Hepatocyte (in vitro differentiated cells): Measurements from ENCODE around the gene SAPCD2. TPM values are rescaled to one million over a fixed set of nuclear protein-coding genes. Genes with fewer than 3 reads are reported as not detected.

Experiments used
- DNase-seq: peaks from one replicate; pipeline ENCODE4 v3.0.0-alpha.2; 2016; ENCODE audit warnings: low spot score
- H2AFZ ChIP-seq: fragments of 200-600 bp; sonication (generic); 2 replicates; pipeline ENCODE4 v1.6.0; 2016; ENCODE audit warnings: antibody characterized with exemption, mild to moderate bottlenecking
- H3K27ac ChIP-seq: fragments of 200-600 bp; sonication (generic); 2 replicates; pipeline ENCODE4 v1.5.1; 2016; ENCODE audit warnings: mild to moderate bottlenecking
- H3K27me3 ChIP-seq: fragments of 200-600 bp; sonication (generic); 2 replicates; pipeline ENCODE4 v1.6.1; 2016
- H3K36me3 ChIP-seq: fragments of 200-600 bp; sonication (generic); replicated peaks from 2 replicates; pipeline ENCODE4 v1.5.1; 2016; ENCODE audit warnings: low read depth; ENCODE audit not compliant: insufficient read depth
- H3K4me1 ChIP-seq: fragments of 200-600 bp; sonication (generic); 2 replicates; pipeline ENCODE4 v1.5.1; 2016; ENCODE audit warnings: mild to moderate bottlenecking, moderate library complexity; ENCODE audit not compliant: insufficient read depth
- H3K4me2 ChIP-seq: fragments of 200-600 bp; sonication (generic); 2 replicates; pipeline ENCODE4 v1.6.0; 2016
- H3K4me3 ChIP-seq: fragments of 200-600 bp; sonication (generic); 2 replicates; pipeline ENCODE4 v1.5.1; 2016; ENCODE audit warnings: mild to moderate bottlenecking
- H3K79me2 ChIP-seq: fragments of 200-600 bp; sonication (generic); 2 replicates; pipeline ENCODE4 v1.6.0; 2017; ENCODE audit warnings: mild to moderate bottlenecking
- H3K9me2 ChIP-seq: fragments of 200-600 bp; sonication (generic); replicated peaks from 2 replicates; pipeline ENCODE4 v1.6.0; 2017; ENCODE audit warnings: mild to moderate bottlenecking; ENCODE audit not compliant: insufficient read depth
- H3K9me3 ChIP-seq: fragments of 200-600 bp; sonication (generic); 2 replicates; pipeline ENCODE4 v1.5.1; 2016; ENCODE audit warnings: low read depth, mild to moderate bottlenecking
- H4K20me1 ChIP-seq: fragments of 200-600 bp; sonication (generic); 2 replicates; pipeline ENCODE4 v1.6.0; 2016; ENCODE audit warnings: mild to moderate bottlenecking; ENCODE audit not compliant: insufficient read depth, poor library complexity, severe bottlenecking
- CTCF ChIP-seq: fragments of 200-600 bp; sonication (generic); IDR thresholded peaks from 2 replicates; pipeline ENCODE4 v1.5.1; 2016; ENCODE audit warnings: antibody characterized with exemption, mild to moderate bottlenecking; ENCODE audit not compliant: poor library complexity
- EZH2 ChIP-seq: fragments of 200-600 bp; sonication (generic); IDR thresholded peaks from 2 replicates; pipeline ENCODE4 v1.6.1; 2016; ENCODE audit warnings: antibody characterized with exemption, mild to moderate bottlenecking, borderline replicate concordance
- EZH2phosphoT487 ChIP-seq: fragments of 200-600 bp; sonication (generic); IDR thresholded peaks from one replicate; pipeline ENCODE4 v1.6.1; 2018; ENCODE audit warnings: antibody characterized with exemption, mild to moderate bottlenecking, low read depth, moderate library complexity; ENCODE audit not compliant: unreplicated experiment, severe bottlenecking
- WGBS: methylation state at CpG from one replicate; pipeline ENCODE4 v1.1.6; 2016; ENCODE audit warnings: low lambda C conversion rate; ENCODE audit errors: missing lambda C conversion rate; 5-methylcytosine and 5-hydroxymethylcytosine counted together
- polyA plus RNA-seq: library from polyadenylated mRNA; unstranded; fragments of >200 nt; fragmentation: Nextera tagmentation; extraction: Ambion mirVana; gene quantifications from 2 replicates; pipeline ENCODE4 v1.2.1, GENCODE V29; 2016
- total RNA-seq: library from RNA; depleted of rRNA; stranded (reverse); fragments of >200 nt; gene quantifications from 2 replicates; pipeline ENCODE4 v1.2.3, GENCODE V29; 2014

The SAPCD2 gene
- total and polyA plus RNA-seq, 2 experiments from 2014 or later: 4.8 to 7.5 TPM

GRCh38 chr9:137073992-137074399 is 3.6 kb upstream of the SAPCD2 start:
- peaks cover 8% of the 10 kb centered on the region for H3K27me3 ChIP-seq
- no peak overlapping the region for H3K4me2 ChIP-seq
- H3K4me3 ChIP-seq: no peak overlapping the region
- peaks cover 19% of the 10 kb centered on the region for H3K4me1 ChIP-seq
- no peaks in the 10 kb centered on the region for H3K9me3 ChIP-seq
- H3K27ac ChIP-seq: no peak overlapping the region
- WGBS: 82% methylated on average over 8 of the region's 8 CpGs
- H3K36me3 ChIP-seq: no peaks in the 10 kb centered on the region
- TF ChIP-seq CTCF: no peak
- no peak for TF ChIP-seq EZH2
- TF ChIP-seq EZH2phosphoT487: no peak
- peaks cover under 1% of the 10 kb centered on the region for H4K20me1 ChIP-seq
- H3K9me2 ChIP-seq: no peaks in the 10 kb centered on the region
- no peak for DNase-seq
- peaks cover 8% of the 10 kb centered on the region for H3K79me2 ChIP-seq
- H2AFZ ChIP-seq: no peak overlapping the region

GRCh38 chr9:137071282-137071681 is 925 bp upstream of the SAPCD2 start:
- Histone ChIP-seq H3K4me2 (peak overlapping the region; percentile 73), H3K27me3 (no peaks in the 10 kb centered on the region), H2AFZ (no peak overlapping the region), H3K4me1 (peaks cover 3% of the 10 kb centered on the region), H3K36me3 (no peaks in the 10 kb centered on the region), H3K9me3 (no peaks in the 10 kb centered on the region), H3K4me3 (no peak overlapping the region), H3K9me2 (no peaks in the 10 kb centered on the region), H4K20me1 (no peaks in the 10 kb centered on the region), H3K79me2 (no peaks in the 10 kb centered on the region), H3K27ac (peak overlapping the region; percentile 49)
- DNase-seq: no peak
- WGBS: 96% methylated on average over 2 of the region's 2 CpGs
- no peak for TF ChIP-seq EZH2phosphoT487
- TF ChIP-seq EZH2: no peak
- TF ChIP-seq CTCF: no peak

- H2AFZ ChIP-seq: no peak overlapping the region
- WGBS: 34% methylated on average over 6 of the region's 6 CpGs
Measured at GRCh38 chr9:137070906-137071275, 534 bp upstream of the SAPCD2 start.

More at GRCh38 chr9:137070906-137071275, 534 bp upstream of the SAPCD2 start:
- H3K9me2 ChIP-seq: no peaks in the 10 kb centered on the region
- H3K9me3 ChIP-seq: no peaks in the 10 kb centered on the region
- no peaks in the 10 kb centered on the region for H4K20me1 ChIP-seq
- TF ChIP-seq EZH2: no peak
- TF ChIP-seq CTCF: peak; percentile 10
- TF ChIP-seq EZH2phosphoT487: no peak
- H3K4me3 ChIP-seq: no peak overlapping the region
- H3K27me3 ChIP-seq: no peaks in the 10 kb centered on the region
- H3K36me3 ChIP-seq: no peaks in the 10 kb centered on the region
- peak overlapping the region; percentile 73 for H3K4me2 ChIP-seq
- peaks cover 3% of the 10 kb centered on the region for H3K4me1 ChIP-seq
- H3K27ac ChIP-seq: peak overlapping the region; percentile 49
- DNase-seq: no peak
- H3K79me2 ChIP-seq: no peaks in the 10 kb centered on the region
